Measurements from ENCODE around the gene DR1. TPM values are rescaled to one million over a fixed set of nuclear protein-coding genes. Genes with fewer than 3 reads are reported as not detected.

DR1 gene
- total RNA-seq, 1 donor from 2014 or later, result 8.7 TPM

- intact Hi-C loops (cut with DNase I), result no loop called here
- TF ChIP-seq, protein P1, sequence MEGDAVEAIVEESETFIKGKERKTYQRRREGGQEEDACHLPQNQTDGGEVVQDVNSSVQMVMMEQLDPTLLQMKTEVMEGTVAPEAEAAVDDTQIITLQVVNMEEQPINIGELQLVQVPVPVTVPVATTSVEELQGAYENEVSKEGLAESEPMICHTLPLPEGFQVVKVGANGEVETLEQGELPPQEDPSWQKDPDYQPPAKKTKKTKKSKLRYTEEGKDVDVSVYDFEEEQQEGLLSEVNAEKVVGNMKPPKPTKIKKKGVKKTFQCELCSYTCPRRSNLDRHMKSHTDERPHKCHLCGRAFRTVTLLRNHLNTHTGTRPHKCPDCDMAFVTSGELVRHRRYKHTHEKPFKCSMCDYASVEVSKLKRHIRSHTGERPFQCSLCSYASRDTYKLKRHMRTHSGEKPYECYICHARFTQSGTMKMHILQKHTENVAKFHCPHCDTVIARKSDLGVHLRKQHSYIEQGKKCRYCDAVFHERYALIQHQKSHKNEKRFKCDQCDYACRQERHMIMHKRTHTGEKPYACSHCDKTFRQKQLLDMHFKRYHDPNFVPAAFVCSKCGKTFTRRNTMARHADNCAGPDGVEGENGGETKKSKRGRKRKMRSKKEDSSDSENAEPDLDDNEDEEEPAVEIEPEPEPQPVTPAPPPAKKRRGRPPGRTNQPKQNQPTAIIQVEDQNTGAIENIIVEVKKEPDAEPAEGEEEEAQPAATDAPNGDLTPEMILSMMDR (IDR thresholded peaks at IDR 0.05), result no peak
These were observed 54.1 kb downstream of the DR1 start for GRCh38 chr1:93399781-93400180.

GRCh38 chr1:93408203-93408602 lies 62.5 kb downstream of the DR1 start:
- no peak for DNase-seq (ENCODE audit: low spot score in 2 of 2)
- no peak overlapping the region for H3K27ac ChIP-seq
- H3K4me3 ChIP-seq, result no peak overlapping the region
- no peaks in the 10 kb centered on the region for H3K27me3 ChIP-seq
- no peaks in the 10 kb centered on the region for H3K4me1 ChIP-seq
- intact Hi-C loops (cut with DNase I), result no loop called here
- TF ChIP-seq, protein P1 (IDR thresholded peaks at IDR 0.05), result no peak
- no peaks in the 10 kb centered on the region for H3K36me3 ChIP-seq
- no peaks in the 10 kb centered on the region for H3K9me3 ChIP-seq

More at GRCh38 chr1:93399781-93400180, 54.1 kb downstream of the DR1 start:
- Histone ChIP-seq H3K27me3 (no peaks in the 10 kb centered on the region), H3K36me3 (no peaks in the 10 kb centered on the region), H3K4me3 (no peak overlapping the region), H3K27ac (no peak overlapping the region), H3K9me3 (no peaks in the 10 kb centered on the region), H3K4me1 (no peaks in the 10 kb centered on the region)
- no peak for DNase-seq (ENCODE audit: low spot score in 2 of 2)

DNA sequence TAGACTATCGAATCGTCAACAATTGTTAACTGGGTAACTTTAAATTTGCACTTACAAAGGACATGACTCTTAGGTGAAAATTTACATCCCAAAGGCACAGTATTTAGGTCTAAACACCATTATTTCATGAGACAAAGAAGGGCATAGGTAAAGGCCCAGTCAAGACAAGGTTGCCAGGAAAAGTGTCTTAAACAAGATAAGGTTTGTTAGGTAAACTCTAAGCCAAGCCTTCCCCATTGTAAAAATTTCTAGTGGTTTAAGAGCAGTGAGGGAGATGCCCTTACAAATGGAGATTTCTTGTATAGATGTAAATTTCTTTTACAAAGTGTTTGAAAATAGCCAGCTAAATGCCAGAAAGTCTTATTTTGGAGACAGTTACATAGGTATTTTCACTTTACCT lies 65.3 kb downstream of the DR1 start:
- H3K27me3 ChIP-seq, result no peaks in the 10 kb centered on the region
- no peaks in the 10 kb centered on the region for H3K36me3 ChIP-seq
- no peaks in the 10 kb centered on the region for H3K9me3 ChIP-seq
- peaks cover 0 to 6% of the 10 kb centered on the region in 2 donors for H3K4me1 ChIP-seq
- no peak overlapping the region for H3K27ac ChIP-seq
- intact Hi-C loops (cut with DNase I), result no loop called here
- no peak for DNase-seq (ENCODE audit: low spot score in 2 of 2)
- TF ChIP-seq, protein P1 (IDR thresholded peaks at IDR 0.05), result no peak
- no peak overlapping the region for H3K4me3 ChIP-seq

GRCh38 chr1:93414749-93415148 lies 69.0 kb downstream of the DR1 start:
- Histone ChIP-seq H3K27me3 (no peaks in the 10 kb centered on the region), H3K36me3 (no peaks in the 10 kb centered on the region), H3K27ac (peak overlapping the region; percentile 6 to 67), H3K4me1 (peaks cover 0 to 6% of the 10 kb centered on the region in 2 donors), H3K4me3 (peak overlapping the region in 1 of 2 donors; percentile 32), H3K9me3 (no peaks in the 10 kb centered on the region)
- TF ChIP-seq, protein P1 (IDR thresholded peaks at IDR 0.05), result no peak
- intact Hi-C loops (cut with DNase I), result no loop called here
- no peak for DNase-seq (ENCODE audit: low spot score in 2 of 2)

- intact Hi-C loops (cut with DNase I), result no loop called here
- H3K9me3 ChIP-seq, result no peaks in the 10 kb centered on the region
- no peaks in the 10 kb centered on the region for H3K27me3 ChIP-seq
- DNase-seq (ENCODE audit: low spot score in 2 of 2), result no peak
- peak overlapping the region; percentile 6 to 67 for H3K27ac ChIP-seq
- TF ChIP-seq, protein P1 (IDR thresholded peaks at IDR 0.05), result no peak
- H3K4me3 ChIP-seq, result peak overlapping the region in 1 of 2 donors; percentile 32
- no peaks in the 10 kb centered on the region for H3K36me3 ChIP-seq
- H3K4me1 ChIP-seq, result peaks cover 0 to 6% of the 10 kb centered on the region in 2 donors
These were observed 69.6 kb downstream of the DR1 start for GRCh38 chr1:93415296-93415695.

- intact Hi-C loops (cut with DNase I), result no loop called here
- DNase-seq (ENCODE audit: low spot score in 2 of 2), result no peak
These were observed 70.5 kb downstream of the DR1 start for GRCh38 chr1:93416183-93416582.

More at GRCh38 chr1:93416183-93416582, 70.5 kb downstream of the DR1 start:
- TF ChIP-seq, protein P1 (IDR thresholded peaks at IDR 0.05), result no peak
- Histone ChIP-seq H3K4me1 (peaks cover 0 to 6% of the 10 kb centered on the region in 2 donors), H3K27ac (no peak overlapping the region), H3K27me3 (no peaks in the 10 kb centered on the region), H3K36me3 (no peaks in the 10 kb centered on the region), H3K4me3 (no peak overlapping the region), H3K9me3 (no peaks in the 10 kb centered on the region)

Measured in ascending aorta (tissue), 2 donors.